GM20000 (cell line): ENCODE data around the gene PLEK.
A peak's percentile ranks its signal among the peaks of the same experiment; 100 is the strongest.
"Not testable (repeated sequence)": the region's sequence is repeated elsewhere in the genome, so short reads cannot be mapped to it uniquely, and the experiment has no call there.

ENCODE experiments used
- DNase-seq: peaks from one replicate; pipeline ENCODE4 v3.0.0; 2012; ENCODE audit warnings: low spot score
- TF ChIP-seq, protein P1 (sequence below): IDR thresholded peaks from 2 replicates; pipeline ENCODE4 v1.5.1; 2012; ENCODE audit warnings: mild to moderate bottlenecking, control low read depth; ENCODE audit errors: extremely low read depth, missing control alignments

PLEK gene

DNA sequence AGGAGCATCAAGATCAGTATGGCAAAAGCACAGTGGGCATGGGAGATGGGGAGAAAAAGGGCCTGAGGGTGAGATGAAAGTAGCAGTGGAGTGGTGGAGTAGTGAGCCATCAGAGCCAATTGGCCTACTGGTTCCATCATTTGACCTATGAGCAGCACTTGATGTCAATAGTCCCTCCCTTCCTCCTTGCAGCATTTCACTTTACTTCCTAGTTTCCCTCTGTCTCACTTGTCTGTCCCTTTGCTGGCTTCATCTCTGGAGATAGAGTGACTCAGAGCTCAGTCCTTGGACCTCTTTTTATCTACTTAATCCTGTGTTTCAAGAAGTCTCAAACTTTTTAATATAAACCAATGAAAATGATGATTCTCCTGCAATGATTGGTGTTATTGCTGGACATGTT, 69.9 kb downstream of the PLEK start:
- DNase-seq: peak; percentile 16
- TF ChIP-seq, protein P1, sequence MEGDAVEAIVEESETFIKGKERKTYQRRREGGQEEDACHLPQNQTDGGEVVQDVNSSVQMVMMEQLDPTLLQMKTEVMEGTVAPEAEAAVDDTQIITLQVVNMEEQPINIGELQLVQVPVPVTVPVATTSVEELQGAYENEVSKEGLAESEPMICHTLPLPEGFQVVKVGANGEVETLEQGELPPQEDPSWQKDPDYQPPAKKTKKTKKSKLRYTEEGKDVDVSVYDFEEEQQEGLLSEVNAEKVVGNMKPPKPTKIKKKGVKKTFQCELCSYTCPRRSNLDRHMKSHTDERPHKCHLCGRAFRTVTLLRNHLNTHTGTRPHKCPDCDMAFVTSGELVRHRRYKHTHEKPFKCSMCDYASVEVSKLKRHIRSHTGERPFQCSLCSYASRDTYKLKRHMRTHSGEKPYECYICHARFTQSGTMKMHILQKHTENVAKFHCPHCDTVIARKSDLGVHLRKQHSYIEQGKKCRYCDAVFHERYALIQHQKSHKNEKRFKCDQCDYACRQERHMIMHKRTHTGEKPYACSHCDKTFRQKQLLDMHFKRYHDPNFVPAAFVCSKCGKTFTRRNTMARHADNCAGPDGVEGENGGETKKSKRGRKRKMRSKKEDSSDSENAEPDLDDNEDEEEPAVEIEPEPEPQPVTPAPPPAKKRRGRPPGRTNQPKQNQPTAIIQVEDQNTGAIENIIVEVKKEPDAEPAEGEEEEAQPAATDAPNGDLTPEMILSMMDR: no peak

DNA sequence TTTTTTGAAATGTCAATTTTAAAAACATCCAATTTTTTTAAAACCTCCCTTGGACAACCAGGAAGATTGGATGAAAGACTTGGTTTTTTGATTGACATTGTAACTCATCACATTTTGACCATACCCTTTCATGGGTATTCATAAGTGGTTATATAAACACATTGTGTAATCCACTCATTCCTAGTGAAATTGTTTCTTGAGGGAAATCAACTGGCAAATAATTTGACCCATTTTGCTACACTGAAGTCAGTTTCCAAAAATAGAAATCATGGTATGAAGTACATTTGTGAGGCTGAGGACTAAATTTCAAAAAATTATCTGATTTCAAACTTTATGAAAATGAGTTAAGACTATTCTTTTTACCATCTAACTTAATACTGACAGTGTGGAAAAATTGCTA, 70.5 kb downstream of the PLEK start:
- TF ChIP-seq, protein P1: no peak
- no peak for DNase-seq

DNA sequence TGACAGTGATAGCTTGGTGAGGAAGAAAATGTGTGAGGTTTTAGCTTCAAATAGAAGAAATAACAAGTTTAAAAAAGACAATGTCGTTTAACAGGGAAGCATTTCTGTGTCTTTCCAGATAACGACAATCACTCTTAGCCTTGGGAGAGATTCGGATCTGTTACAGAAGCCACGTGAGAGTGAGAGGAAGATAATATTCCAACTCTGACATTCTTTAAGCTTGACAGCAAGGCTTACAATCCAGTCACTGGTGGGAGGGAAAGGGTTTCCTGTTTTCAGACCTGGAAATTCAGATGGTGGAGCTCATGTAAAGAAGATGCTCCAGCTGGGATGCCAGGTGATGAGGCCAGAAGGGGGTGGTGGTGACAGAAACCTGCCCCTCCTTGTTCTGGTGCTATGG, 71.2 kb downstream of the PLEK start:
- TF ChIP-seq, protein P1: no peak
- no peak for DNase-seq

DNA sequence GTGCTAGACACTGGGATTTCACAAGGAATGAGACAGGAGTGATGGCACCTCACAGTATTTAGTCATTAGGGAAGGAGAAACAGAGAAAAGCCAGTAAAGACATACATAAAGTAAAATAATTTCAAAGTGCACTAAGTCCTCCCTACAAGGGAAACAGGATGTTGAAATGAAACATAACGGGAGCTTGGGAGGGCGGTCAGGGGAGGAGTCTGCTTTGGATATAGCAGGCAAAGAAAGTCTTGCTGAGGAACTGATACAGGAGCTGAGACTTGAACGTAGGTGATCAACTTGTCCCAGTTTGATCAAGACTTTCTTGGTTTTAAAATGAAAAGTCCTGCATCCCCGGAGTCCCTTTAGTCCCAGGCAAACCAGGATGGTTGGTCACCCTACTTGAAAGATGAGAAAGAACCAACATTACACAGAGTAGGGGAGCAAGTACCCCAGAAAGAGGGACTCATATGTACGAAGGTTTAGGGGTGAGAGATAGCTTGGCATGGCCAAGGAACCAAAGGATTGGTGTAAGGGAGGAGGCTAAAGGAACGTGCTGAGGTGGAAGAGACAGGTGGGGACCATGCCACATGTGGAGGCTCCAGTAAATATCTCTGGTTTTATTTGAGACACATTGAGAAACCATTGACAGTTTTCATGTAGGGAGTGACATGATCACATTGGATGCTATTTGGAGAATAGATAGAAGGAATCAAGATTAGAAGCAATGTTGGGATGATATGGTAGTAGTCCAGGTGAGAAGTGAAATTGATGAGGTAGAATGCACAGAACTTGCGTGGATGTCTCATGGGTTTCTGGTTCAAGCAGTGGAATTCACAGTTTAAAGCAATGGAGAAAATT, 73.6 kb downstream of the PLEK start:
- peak; percentile 25 for DNase-seq
- TF ChIP-seq, protein P1: no peak

DNA sequence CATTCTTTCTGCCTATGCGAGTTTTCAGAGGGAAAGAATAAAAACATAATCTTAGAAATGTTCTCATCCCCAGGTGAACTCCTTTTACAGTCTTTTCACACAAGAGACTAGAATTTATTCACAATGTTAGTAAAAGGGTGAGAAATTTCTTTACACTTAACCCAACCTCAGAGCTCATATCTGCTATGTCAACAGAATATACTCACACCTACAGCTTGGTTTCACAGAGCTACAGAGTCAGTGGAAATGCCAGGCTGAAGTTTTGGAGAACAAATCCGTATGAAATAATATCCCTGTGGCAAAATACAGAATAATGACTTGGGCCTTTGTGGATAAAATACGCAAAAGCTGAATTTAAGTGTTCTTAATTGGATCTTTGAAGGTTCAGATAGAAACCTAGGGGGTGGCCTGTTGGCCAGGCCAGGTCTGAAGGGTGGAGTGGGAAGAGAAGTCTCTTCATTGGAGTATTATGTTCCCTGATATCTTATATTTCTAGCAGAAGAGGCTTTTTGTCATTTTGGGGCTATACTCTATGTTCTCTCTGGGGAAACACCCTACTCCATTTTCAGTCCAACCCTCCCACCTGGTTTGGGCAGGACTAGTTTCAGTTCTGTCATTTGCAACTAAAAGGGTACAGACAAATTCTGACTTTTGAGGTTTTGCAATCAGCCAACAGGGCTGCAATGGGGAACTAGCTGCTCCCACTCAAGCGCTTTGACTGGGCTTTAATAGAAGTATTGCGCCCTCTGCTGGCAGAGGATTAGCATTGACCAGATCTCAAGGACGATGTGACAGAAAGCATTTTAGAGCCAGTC, 76.3 kb downstream of the PLEK start:
- peak; percentile 78 for DNase-seq
- TF ChIP-seq, protein P1: peak; percentile 69

DNA sequence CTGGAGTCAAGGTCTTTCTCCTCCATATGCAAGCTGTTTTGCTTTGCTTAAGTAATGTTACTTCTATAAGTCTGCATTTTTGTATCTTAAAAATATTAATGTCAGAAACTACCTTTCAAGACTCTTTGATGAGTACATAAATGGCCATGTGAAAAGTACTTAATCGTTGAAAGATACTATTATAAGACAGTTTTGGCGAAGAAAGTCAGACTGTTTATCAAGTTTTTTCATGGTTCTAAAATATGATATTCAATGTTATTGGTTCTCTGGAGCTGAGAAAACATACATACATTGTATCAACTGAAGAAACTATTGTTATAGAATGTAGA, 76.9 kb downstream of the PLEK start:
- no peak for DNase-seq
- TF ChIP-seq, protein P1: no peak

DNA sequence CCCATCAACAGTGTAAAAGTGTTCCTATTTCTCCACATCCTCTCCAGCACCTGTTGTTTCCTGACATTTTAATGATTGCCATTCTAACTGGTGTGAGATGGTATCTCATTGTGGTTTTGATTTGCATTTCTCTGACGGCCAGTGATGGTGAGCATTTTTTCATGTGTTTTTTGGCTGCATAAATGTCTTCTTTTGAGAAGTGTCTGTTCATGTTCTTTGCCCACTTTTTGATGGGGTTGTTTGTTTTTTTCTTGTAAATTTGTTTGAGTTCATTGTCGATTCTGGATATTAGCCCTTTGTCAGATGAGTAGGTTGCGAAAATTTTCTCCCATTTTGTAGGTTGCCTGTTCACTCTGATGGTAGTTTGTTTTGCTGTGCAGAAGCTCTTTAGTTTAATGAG, 81.3 kb downstream of the PLEK start:
- DNase-seq: not testable (repeated sequence)
